ENCODE data around the gene DCAF15. TPM values are rescaled to one million over a fixed set of nuclear protein-coding genes. Genes with fewer than 3 reads are reported as not detected.

DCAF15 gene
- total RNA-seq, 4 donors from 2014 or later, result 8.4 to 17.3 (median 12.0) TPM

GRCh38 chr19:13986348-13986904 is 34.1 kb downstream of the DCAF15 start:
- no peak for TF ChIP-seq CTCF (IDR thresholded peaks at IDR 0.05; ENCODE audit: low read depth)

GRCh38 chr19:13987101-13987890 is 35.0 kb downstream of the DCAF15 start:
- TF ChIP-seq CTCF (IDR thresholded peaks at IDR 0.05; ENCODE audit: low read depth), result no peak

- no peak for TF ChIP-seq CTCF (IDR thresholded peaks at IDR 0.05; ENCODE audit: low read depth)
Observed at GRCh38 chr19:13989487-13989886, 37.2 kb downstream of the DCAF15 start.

- no peak for TF ChIP-seq CTCF (IDR thresholded peaks at IDR 0.05; ENCODE audit: low read depth)
Observed at GRCh38 chr19:13990085-13990484, 37.8 kb downstream of the DCAF15 start.

- TF ChIP-seq CTCF (IDR thresholded peaks at IDR 0.05; ENCODE audit: low read depth), result no peak
Observed at GRCh38 chr19:13992025-13992424, 39.7 kb downstream of the DCAF15 start.

GRCh38 chr19:13993590-13994300 is 41.4 kb downstream of the DCAF15 start:
- TF ChIP-seq CTCF (IDR thresholded peaks at IDR 0.05; ENCODE audit: low read depth), result no peak

All from subcutaneous adipose tissue (tissue), 4 donors.